Hematopoietic multipotent progenitor cell treated with erythropoietin and hydrocortisone succinate and interleukin-3 and kit ligand, for 15 days (in vitro differentiated cells): Measurements from ENCODE around the gene CACNA2D3.

Source experiments
- DNase-seq: peaks from one replicate; pipeline ENCODE4 v3.0.0-alpha.2; 2015; ENCODE audit warnings: low spot score

The CACNA2D3 gene

GRCh38 chr3:55007971-55008370 lies 885.6 kb downstream of the CACNA2D3 start:
- DNase-seq, result no peak

- no peak for DNase-seq
Observed at GRCh38 chr3:55009372-55009771, 887.0 kb downstream of the CACNA2D3 start.

GRCh38 chr3:55012091-55012490 lies 889.7 kb downstream of the CACNA2D3 start:
- DNase-seq, result no peak

GRCh38 chr3:55013145-55013925 lies 891.0 kb downstream of the CACNA2D3 start:
- DNase-seq, result no peak

GRCh38 chr3:55014081-55014480 lies 891.7 kb downstream of the CACNA2D3 start:
- no peak for DNase-seq

- DNase-seq, result no peak
Observed at GRCh38 chr3:55014906-55015305, 892.6 kb downstream of the CACNA2D3 start.

GRCh38 chr3:55017876-55018275 lies 895.5 kb downstream of the CACNA2D3 start:
- DNase-seq, result no peak

GRCh38 chr3:55030938-55031337 lies 908.6 kb downstream of the CACNA2D3 start:
- DNase-seq, result no peak

GRCh38 chr3:55036883-55037577 lies 914.7 kb downstream of the CACNA2D3 start:
- DNase-seq, result no peak

GRCh38 chr3:55042591-55042990 lies 920.2 kb downstream of the CACNA2D3 start:
- no peak for DNase-seq

GRCh38 chr3:55044486-55044885 lies 922.1 kb downstream of the CACNA2D3 start:
- DNase-seq, result no peak

- no peak for DNase-seq
Observed at GRCh38 chr3:55059027-55059629, 936.8 kb downstream of the CACNA2D3 start.

GRCh38 chr3:55060896-55061719 lies 938.8 kb downstream of the CACNA2D3 start:
- no peak for DNase-seq

- DNase-seq, result no peak
Observed at GRCh38 chr3:55061720-55062034, 939.3 kb downstream of the CACNA2D3 start.

- DNase-seq, result no peak
Observed at GRCh38 chr3:55064164-55064563, 941.8 kb downstream of the CACNA2D3 start.

- DNase-seq, result no peak
Observed at GRCh38 chr3:55065331-55065730, 943.0 kb downstream of the CACNA2D3 start.

- DNase-seq, result no peak
Observed at GRCh38 chr3:55066551-55067047, 944.2 kb downstream of the CACNA2D3 start.

- DNase-seq, result no peak
Observed at GRCh38 chr3:55069950-55070349, 947.6 kb downstream of the CACNA2D3 start.

GRCh38 chr3:55074796-55075195 lies 952.4 kb downstream of the CACNA2D3 start:
- DNase-seq, result no peak

GRCh38 chr3:55075846-55076245 lies 953.5 kb downstream of the CACNA2D3 start:
- no peak for DNase-seq

- DNase-seq, result no peak
Observed at GRCh38 chr3:55077726-55078125, 955.4 kb downstream of the CACNA2D3 start.

GRCh38 chr3:55078876-55079275 lies 956.5 kb downstream of the CACNA2D3 start:
- DNase-seq, result no peak
